IMR-90 (cell line): Measurements from ENCODE around the gene NAT10. TPM values are rescaled to one million over a fixed set of nuclear protein-coding genes. Genes with fewer than 3 reads are reported as not detected.

Experiments
- ATAC-seq: fragments of 200-7000 bp; cut with Tn5 transposase; 2 replicates; pipeline ENCODE4 v1.9.1; 2020; ENCODE audit warnings: low read depth, mild to moderate bottlenecking, moderate library complexity
- BruUV-seq: library from RNA; stranded (reverse); fragments of 400-500 nt; replicated peaks from 2 replicates; lab custom pipeline; 2021; lab: Mats Ljungman, UMichigan
- CTCF ChIA-PET: fragments of 300-600 bp; formaldehyde crosslinking; extraction: SDS; loops from one replicate; lab custom pipeline; 2021; ENCODE audit warnings: antibody characterized with exemption; lab: Yijun Ruan, JAX
- POLR2A ChIA-PET: fragments of 300-600 bp; sonication (Branson Sonifier 250); formaldehyde crosslinking; loops from one replicate; lab custom pipeline; 2022; ENCODE audit warnings: antibody characterized with exemption; ENCODE audit not compliant: unreplicated experiment; lab: Charles Lee
- DNase-seq: peaks from one replicate; pipeline ENCODE4 v3.0.0; 2013
- H2AFZ ChIP-seq: replicated peaks from 2 replicates; pipeline ENCODE3; 2013; ENCODE audit warnings: low read length, mild to moderate bottlenecking; ENCODE audit not compliant: poor library complexity
- H2AK5ac ChIP-seq: 2 replicates; pipeline ENCODE4 v1.6.1; 2013; ENCODE audit warnings: low read depth, low read length, inconsistent platforms
- H2AK9ac ChIP-seq: replicated peaks from 2 replicates; pipeline ENCODE3; 2013; ENCODE audit warnings: mild to moderate bottlenecking, low read depth, low read length, moderate library complexity; ENCODE audit not compliant: poor library complexity
- H2BK120ac ChIP-seq: 2 replicates; pipeline ENCODE4 v1.6.1; 2013; ENCODE audit warnings: low read depth, low read length, inconsistent platforms
- H2BK15ac ChIP-seq: 3 replicates; pipeline ENCODE4 v1.6.1; 2013; ENCODE audit warnings: low read depth, low read length, inconsistent platforms
- H2BK20ac ChIP-seq: 2 replicates; pipeline ENCODE4 v1.6.1; 2013; ENCODE audit warnings: low read depth, mild to moderate bottlenecking, inconsistent platforms, low read length, moderate library complexity
- H2BK5ac ChIP-seq: 2 replicates; pipeline ENCODE4 v1.6.1; 2013; ENCODE audit warnings: mild to moderate bottlenecking, low read depth, low read length, inconsistent platforms; ENCODE audit not compliant: poor library complexity, severe bottlenecking
- H3K14ac ChIP-seq: replicated peaks from 2 replicates; pipeline ENCODE4 v1.6.1; 2013; ENCODE audit warnings: low read depth, low read length, inconsistent platforms
- H3K18ac ChIP-seq: 2 replicates; pipeline ENCODE4 v1.6.1; 2013; ENCODE audit warnings: low read depth, low read length, control low read depth
- H3K23ac ChIP-seq: 2 replicates; pipeline ENCODE4 v1.6.1; 2013; ENCODE audit warnings: low read depth, low read length, inconsistent platforms
- H3K27ac ChIP-seq: 2 replicates; pipeline ENCODE4 v1.5.1; 2013; ENCODE audit warnings: mild to moderate bottlenecking, control low read depth, low read length; ENCODE audit not compliant: insufficient read depth
- H3K27me3 ChIP-seq: 2 replicates; pipeline ENCODE4 v1.6.1; 2013; ENCODE audit warnings: low read length; ENCODE audit not compliant: control insufficient read depth, insufficient read depth
- H3K36me3 ChIP-seq: 2 replicates; pipeline ENCODE4 v1.6.1; 2013; ENCODE audit warnings: low read length, mixed read lengths; ENCODE audit not compliant: control insufficient read depth, insufficient read depth
- H3K4ac ChIP-seq: 2 replicates; pipeline ENCODE4 v1.6.1; 2013; ENCODE audit warnings: low read depth, low read length, inconsistent platforms
- H3K4me1 ChIP-seq: 2 replicates; pipeline ENCODE4 v1.6.1; 2013; ENCODE audit warnings: low read length, mixed read lengths; ENCODE audit not compliant: control insufficient read depth, insufficient read depth
- H3K4me2 ChIP-seq: 2 replicates; pipeline ENCODE4 v1.6.1; 2013; ENCODE audit warnings: low read depth, mild to moderate bottlenecking, control low read depth, low read length, moderate library complexity
- H3K4me3 ChIP-seq: 2 replicates; pipeline ENCODE4 v1.5.1; 2013; ENCODE audit warnings: low read depth, mild to moderate bottlenecking, control low read depth, low read length, moderate library complexity; ENCODE audit not compliant: insufficient read depth
- H3K56ac ChIP-seq: 2 replicates; pipeline ENCODE4 v1.6.1; 2013; ENCODE audit warnings: low read length, inconsistent platforms; ENCODE audit not compliant: insufficient read depth; ENCODE audit errors: extremely low read depth
- H3K79me1 ChIP-seq, 2 experiments: 2 replicates each; pipeline ENCODE4 v1.6.1; 2013; ENCODE audit warnings: low read length in 2 of 2, inconsistent platforms in 1 of 2, low read depth in 1 of 2
- H3K9ac ChIP-seq: 2 replicates; pipeline ENCODE4 v1.6.1; 2013; ENCODE audit warnings: low read depth, low read length, control low read depth
- H3K9me1 ChIP-seq: 2 replicates; pipeline ENCODE4 v1.6.1; 2013; ENCODE audit warnings: low read length, inconsistent platforms; ENCODE audit not compliant: insufficient read depth
- H3K9me3 ChIP-seq: 2 replicates; pipeline ENCODE4 v1.6.1; 2013; ENCODE audit warnings: low read length; ENCODE audit not compliant: control insufficient read depth, insufficient read depth
- H4K20me1 ChIP-seq: 2 replicates; pipeline ENCODE4 v1.6.1; 2013; ENCODE audit warnings: low read length, inconsistent platforms; ENCODE audit not compliant: insufficient read depth
- H4K5ac ChIP-seq: 2 replicates; pipeline ENCODE4 v1.6.1; 2013; ENCODE audit warnings: mild to moderate bottlenecking, low read depth, low read length, control low read depth
- H4K8ac ChIP-seq, 2 experiments: 2 replicates each; pipeline ENCODE4 v1.6.1; 2013; ENCODE audit warnings: low read depth in 2 of 2, low read length in 2 of 2, control low read depth in 1 of 2, inconsistent platforms in 1 of 2
- H4K91ac ChIP-seq: 2 replicates; pipeline ENCODE4 v1.6.1; 2013; ENCODE audit warnings: low read depth, low read length, inconsistent platforms; ENCODE audit not compliant: insufficient read depth
- MAZ ChIP-seq: IDR thresholded peaks from 2 replicates; pipeline ENCODE4 v1.6.1; 2012; ENCODE audit warnings: low read depth, mild to moderate bottlenecking, low read length, improper control_type of control experiment, moderate library complexity, borderline replicate concordance
- RFX5 ChIP-seq: IDR thresholded peaks from 2 replicates; pipeline ENCODE4 v1.8.0; 2012; ENCODE audit warnings: low read depth, mild to moderate bottlenecking, low read length, moderate library complexity
- SMC3 ChIP-seq: fragments of 150-350 bp; IDR thresholded peaks from 2 replicates; pipeline ENCODE4 v1.6.1; 2016; ENCODE audit warnings: low read depth, mild to moderate bottlenecking, antibody characterized with exemption, low read length, moderate library complexity
- WGBS, 2 experiments: methylation state at CpG; one replicate each; pipeline versions ENCODE4 v1.1.5 to v1.1.7; 2013; ENCODE audit warnings: missing lambda C conversion rate in 2 of 2; ENCODE audit not compliant: insufficient read length in 1 of 2; ENCODE audit errors: extremely low coverage in 2 of 2; 5-methylcytosine and 5-hydroxymethylcytosine counted together
- dilution Hi-C: fragments of 300-500 bp; cut with HindIII; formaldehyde crosslinking; loops from one replicate; pipeline ENCODE4 v1.14.3; 2018; ENCODE audit warnings: low sequenced_read_pairs; ENCODE audit not compliant: unreplicated experiment
- in situ Hi-C: fragments of 300-500 bp; cut with MboI; formaldehyde crosslinking; loops from 3 replicates; pipeline ENCODE4 v1.14.3; 2019; ENCODE audit warnings: low sequenced_read_pairs, inconsistent platforms, mixed read lengths
- intact Hi-C: fragments of 100-400 bp; cut with micrococcal nuclease; formaldehyde crosslinking; loops from 2 replicates; pipeline ENCODE4 v1.10.0; 2022
- polyA plus RNA-seq, 3 experiments: library from polyadenylated mRNA; depleted of rRNA; stranded (reverse); fragments of >200 nt; gene quantifications; 2 replicates each; pipeline ENCODE4 v1.2.3, GENCODE V29; 2012; ENCODE audit warnings: low replicate concordance in 1 of 3
- total RNA-seq: library from RNA; depleted of rRNA; stranded (reverse); fragments of >200 nt; gene quantifications from 2 replicates; pipeline ENCODE4 v1.2.3, GENCODE V29; 2012
- TF ChIP-seq, protein P1 (sequence below): conservative IDR thresholded peaks from 2 replicates; pipeline ENCODE4 v1.5.1; 2012; ENCODE audit warnings: mild to moderate bottlenecking, low read depth, low read length, improper control_type of control experiment

Gene NAT10
- total and polyA plus RNA-seq, 2 of the 4 experiments (the other 2 are of a cell fraction): 28.1 to 34.8 TPM

DNA sequence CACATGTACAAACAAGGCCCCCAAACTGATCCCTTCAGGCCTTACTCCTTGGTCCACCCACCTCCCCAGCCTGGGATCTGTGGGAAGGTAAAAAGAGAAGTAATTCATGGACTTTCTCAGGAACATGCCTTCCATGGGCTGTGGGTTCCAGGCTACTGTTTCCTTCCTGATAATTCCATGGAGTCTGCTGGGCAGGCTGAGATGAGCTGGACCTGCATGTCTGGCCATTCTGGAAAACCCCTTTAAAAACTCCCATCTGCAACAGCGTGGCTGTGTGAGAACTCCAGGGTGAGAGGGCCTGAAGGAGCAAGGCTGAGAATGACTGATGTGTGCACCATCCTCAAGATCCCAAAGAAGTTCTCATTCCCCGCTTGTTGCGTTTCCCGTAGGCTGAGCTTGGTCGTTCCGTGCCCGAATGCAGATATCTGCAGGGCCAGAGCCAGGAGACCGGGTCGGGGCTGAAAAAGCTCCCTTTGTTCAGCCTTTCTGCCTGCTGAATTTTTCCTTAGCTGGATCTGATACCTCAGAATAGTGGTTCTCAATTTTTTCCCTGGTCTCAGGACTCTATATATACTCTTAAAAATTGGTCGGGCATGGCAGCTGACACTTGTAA lies 72.9 kb downstream of the NAT10 start:
- ATAC-seq: no peak
- peak; percentile 31 for DNase-seq
- H3K18ac ChIP-seq: no peak overlapping the region
- no peaks in the 10 kb centered on the region for H3K79me1 ChIP-seq
- H3K4me1 ChIP-seq: peaks cover 8% of the 10 kb centered on the region; the same call in 1 of the 2 replicates
- no peak overlapping the region for H3K4me3 ChIP-seq
- no peak overlapping the region for H2BK20ac ChIP-seq
- dilution Hi-C loops: loop anchor here (25.0 kb wide), 1 partner anchor 159 kb away; no protein-coding TSS in a partner anchor
- in situ Hi-C loops: loop anchor here (5.0 to 10.0 kb wide), 2 partner anchors 179 to 316 kb away; partner anchors contain the start of gene ABTB2
- H2BK15ac ChIP-seq: no peak overlapping the region
- H3K56ac ChIP-seq: no peak overlapping the region
- H2AK9ac ChIP-seq: no peak overlapping the region
- no peak overlapping the region for H3K4me2 ChIP-seq
- no peak overlapping the region for H3K14ac ChIP-seq
- H3K23ac ChIP-seq: no peak overlapping the region
- 80% methylated on average over 6 of the region's 10 CpGs; no CpG with 5 or more reads in 1 of the 2 experiments for WGBS, 2 experiments
- intact Hi-C loops: no loop called here
- no peaks in the 10 kb centered on the region for H3K36me3 ChIP-seq
- no peak overlapping the region for H4K8ac ChIP-seq
- CTCF ChIA-PET: interaction anchor here (0.8 to 1.6 kb wide), 2 partner anchors 9 to 179 kb away, joined by 3 to 6 read pairs; partner anchors contain the start of gene ABTB2
- no peak overlapping the region for H2BK5ac ChIP-seq
- BruUV-seq: no TSS peak
- no peak overlapping the region for H4K5ac ChIP-seq
- H2AK5ac ChIP-seq: no peak overlapping the region
- no peaks in the 10 kb centered on the region; the same call in 1 of the 2 replicates for H4K20me1 ChIP-seq
- no peak overlapping the region for H2BK120ac ChIP-seq
- TF ChIP-seq SMC3 (no peak), RFX5 (no peak), MAZ (no peak)
- TF ChIP-seq, protein P1, sequence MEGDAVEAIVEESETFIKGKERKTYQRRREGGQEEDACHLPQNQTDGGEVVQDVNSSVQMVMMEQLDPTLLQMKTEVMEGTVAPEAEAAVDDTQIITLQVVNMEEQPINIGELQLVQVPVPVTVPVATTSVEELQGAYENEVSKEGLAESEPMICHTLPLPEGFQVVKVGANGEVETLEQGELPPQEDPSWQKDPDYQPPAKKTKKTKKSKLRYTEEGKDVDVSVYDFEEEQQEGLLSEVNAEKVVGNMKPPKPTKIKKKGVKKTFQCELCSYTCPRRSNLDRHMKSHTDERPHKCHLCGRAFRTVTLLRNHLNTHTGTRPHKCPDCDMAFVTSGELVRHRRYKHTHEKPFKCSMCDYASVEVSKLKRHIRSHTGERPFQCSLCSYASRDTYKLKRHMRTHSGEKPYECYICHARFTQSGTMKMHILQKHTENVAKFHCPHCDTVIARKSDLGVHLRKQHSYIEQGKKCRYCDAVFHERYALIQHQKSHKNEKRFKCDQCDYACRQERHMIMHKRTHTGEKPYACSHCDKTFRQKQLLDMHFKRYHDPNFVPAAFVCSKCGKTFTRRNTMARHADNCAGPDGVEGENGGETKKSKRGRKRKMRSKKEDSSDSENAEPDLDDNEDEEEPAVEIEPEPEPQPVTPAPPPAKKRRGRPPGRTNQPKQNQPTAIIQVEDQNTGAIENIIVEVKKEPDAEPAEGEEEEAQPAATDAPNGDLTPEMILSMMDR: no peak
- H3K9me3 ChIP-seq: no peaks in the 10 kb centered on the region
- H2AFZ ChIP-seq: no peak overlapping the region
- H3K4ac ChIP-seq: no peak overlapping the region
- H3K27me3 ChIP-seq: peaks cover 5% of the 10 kb centered on the region
- POLR2A ChIA-PET: no interaction called here
- H3K9me1 ChIP-seq: peaks cover 3% of the 10 kb centered on the region; the same call in 1 of the 2 replicates
- no peak overlapping the region for H4K91ac ChIP-seq
- H3K27ac ChIP-seq: no peak overlapping the region
- H3K9ac ChIP-seq: no peak overlapping the region
